HepG2 (cell line): ENCODE results near the gene HK2. TPM values are rescaled to one million over a fixed set of nuclear protein-coding genes. Genes with fewer than 3 reads are reported as not detected.

ENCODE experiments used
- DDIT3 ChIP-seq: sonication (generic); formaldehyde crosslinking; IDR thresholded peaks from 2 replicates; pipeline ENCODE4 v1.4.0; 2020; ENCODE audit warnings: mild to moderate bottlenecking, missing genetic modification reagents
- EHMT2 ChIP-seq: fragments of 200-600 bp; sonication (generic); IDR thresholded peaks from 2 replicates; pipeline ENCODE4 v1.7.0; 2017; ENCODE audit warnings: antibody characterized with exemption, low read depth, low read length, borderline replicate concordance
- ERF ChIP-seq: IDR thresholded peaks from 2 replicates; pipeline ENCODE4 v1.6.1; 2018; ENCODE audit warnings: missing biosample characterization, missing genetic modification reagents
- GABPB1 ChIP-seq: IDR thresholded peaks from 2 replicates; pipeline ENCODE4 v1.6.1; 2016; ENCODE audit warnings: mild to moderate bottlenecking, missing genetic modification reagents, moderate library complexity, missing compliant biosample characterization
- GPN1 ChIP-seq: sonication (generic); formaldehyde crosslinking; IDR thresholded peaks from 2 replicates; pipeline ENCODE4 v1.5.1; 2020; ENCODE audit warnings: missing genetic modification reagents, borderline replicate concordance
- IKZF1 ChIP-seq: fragments of 450-650 bp; IDR thresholded peaks from 2 replicates; pipeline ENCODE4 v1.7.1; 2016
- KDM5B ChIP-seq: sonication (generic); formaldehyde crosslinking; IDR thresholded peaks from 2 replicates; pipeline ENCODE4 v1.4.0; 2020; ENCODE audit warnings: missing genetic modification reagents, mild to moderate bottlenecking, borderline replicate concordance
- MAFF ChIP-seq: IDR thresholded peaks from 2 replicates; pipeline ENCODE4 v1.6.1; 2011; ENCODE audit warnings: low read depth, low read length, improper control_type of control experiment
- MED8 ChIP-seq: sonication (generic); formaldehyde crosslinking; IDR thresholded peaks from 2 replicates; pipeline ENCODE4 v1.8.1; 2023; ENCODE audit warnings: mild to moderate bottlenecking, missing genetic modification reagents; ENCODE audit not compliant: insufficient replicate concordance
- PBX2 ChIP-seq: IDR thresholded peaks from 2 replicates; pipeline ENCODE4 v1.6.1; 2016; ENCODE audit warnings: control low read depth
- POGK ChIP-seq: sonication (generic); formaldehyde crosslinking; conservative IDR thresholded peaks from 2 replicates; pipeline ENCODE4 v1.8.0; 2022; ENCODE audit warnings: mild to moderate bottlenecking, moderate library complexity, missing genetic modification reagents
- SATB2 ChIP-seq: sonication (generic); formaldehyde crosslinking; IDR thresholded peaks from 2 replicates; pipeline ENCODE4 v1.5.0; 2020; ENCODE audit warnings: missing genetic modification reagents
- SNAI1 ChIP-seq: sonication (generic); formaldehyde crosslinking; IDR thresholded peaks from 2 replicates; pipeline ENCODE4 v1.5.0; 2020; ENCODE audit warnings: mild to moderate bottlenecking, missing genetic modification reagents, borderline replicate concordance
- SNAPC2 ChIP-seq: sonication (generic); formaldehyde crosslinking; IDR thresholded peaks from 2 replicates; pipeline ENCODE4 v1.8.1; 2022; ENCODE audit warnings: mild to moderate bottlenecking, missing genetic modification reagents
- TEF ChIP-seq: sonication (generic); formaldehyde crosslinking; IDR thresholded peaks from 2 replicates; pipeline ENCODE4 v1.5.0; 2020; ENCODE audit warnings: missing genetic modification reagents
- THAP11 ChIP-seq: IDR thresholded peaks from 2 replicates; pipeline ENCODE4 v1.6.1; 2016; ENCODE audit warnings: missing biosample characterization, missing genetic modification reagents
- ZNF24 ChIP-seq: fragments of 450-650 bp; IDR thresholded peaks from 2 replicates; pipeline ENCODE4 v1.6.1; 2017; ENCODE audit warnings: antibody characterized with exemption, mild to moderate bottlenecking
- ZNF251 ChIP-seq: sonication (generic); formaldehyde crosslinking; IDR thresholded peaks from 2 replicates; pipeline ENCODE4 v1.9.0; 2021; ENCODE audit warnings: mild to moderate bottlenecking, missing genetic modification reagents
- ZNF430 ChIP-seq: sonication (generic); formaldehyde crosslinking; IDR thresholded peaks from 2 replicates; pipeline ENCODE4 v1.9.0; 2021; ENCODE audit warnings: mild to moderate bottlenecking, missing genetic modification reagents
- ZNF556 ChIP-seq: sonication (generic); formaldehyde crosslinking; IDR thresholded peaks from 2 replicates; pipeline ENCODE4 v1.4.0; 2020; ENCODE audit warnings: mild to moderate bottlenecking, missing genetic modification reagents, borderline replicate concordance
- ZNF737 ChIP-seq: sonication (generic); formaldehyde crosslinking; IDR thresholded peaks from 2 replicates; pipeline ENCODE4 v1.5.0; 2020; ENCODE audit warnings: missing genetic modification reagents, mild to moderate bottlenecking, borderline replicate concordance
- ZNF746 ChIP-seq: sonication (generic); formaldehyde crosslinking; IDR thresholded peaks from 2 replicates; pipeline ENCODE4 v1.8.0; 2022; ENCODE audit warnings: mild to moderate bottlenecking, missing genetic modification reagents
- ZNF773 ChIP-seq: sonication (generic); formaldehyde crosslinking; IDR thresholded peaks from 2 replicates; pipeline ENCODE4 v1.4.0; 2020; ENCODE audit warnings: missing genetic modification reagents, borderline replicate concordance
- ZNF775 ChIP-seq: sonication (generic); formaldehyde crosslinking; IDR thresholded peaks from 2 replicates; pipeline ENCODE4 v1.4.0; 2020; ENCODE audit warnings: missing genetic modification reagents, mild to moderate bottlenecking, moderate library complexity, borderline replicate concordance
- ZNF883 ChIP-seq: sonication (generic); formaldehyde crosslinking; IDR thresholded peaks from 2 replicates; pipeline ENCODE4 v1.5.1; 2020; ENCODE audit warnings: mild to moderate bottlenecking, missing genetic modification reagents; ENCODE audit errors: not compliant biosample characterization
- polyA plus RNA-seq, 8 experiments: library from polyadenylated mRNA; depleted of rRNA in 3 of 8; stranded (reverse) in 7 of 8; unstranded in 1 of 8; fragments of >200 nt; fragmentation: Illumina TruSeq in 4 of 8; extraction: Trizol in 4 of 8; gene quantifications; 2 replicates each; pipeline versions ENCODE4 v1.2.1 to v1.2.3, GENCODE V29; 2011 to 2016; ENCODE audit warnings: low read depth in 4 of 8, missing spikeins in 1 of 8, mixed read lengths in 1 of 8; ENCODE audit not compliant: insufficient read depth in 1 of 8
- total RNA-seq, 5 experiments: library from RNA; depleted of rRNA; stranded (reverse); fragments of >200 nt; fragmentation: Illumina TruSeq; extraction: Trizol; gene quantifications; 2 replicates each; pipeline ENCODE4 v1.2.3, GENCODE V29; 2016; ENCODE audit warnings: low read depth in 1 of 5

The HK2 gene
- total and polyA plus RNA-seq, 2 of the 13 experiments (the other 11 are each of a cell fraction or from before 2014, with no cell fraction given) = 13.2 to 101 TPM

- no peak for TF ChIP-seq PBX2 (CRISPR knock-in tag)
- no peak for TF ChIP-seq SATB2
- no peak for TF ChIP-seq ZNF737 (CRISPR knock-in tag)
- no peak for TF ChIP-seq POGK (CRISPR knock-in tag)
- no peak for TF ChIP-seq TEF (CRISPR knock-in tag)
- no peak for TF ChIP-seq ZNF773
- TF ChIP-seq SNAI1 = no peak
- TF ChIP-seq IKZF1 = no peak
- TF ChIP-seq ZNF24 = no peak
- TF ChIP-seq MAFF = peak; percentile 77
- no peak for TF ChIP-seq KDM5B
- TF ChIP-seq GABPB1 (CRISPR knock-in tag) = no peak
- TF ChIP-seq ZNF251 (CRISPR knock-in tag) = no peak
- no peak for TF ChIP-seq GPN1 (CRISPR knock-in tag)
- no peak for TF ChIP-seq ZNF883 (CRISPR knock-in tag)
- TF ChIP-seq ZNF775 (CRISPR knock-in tag) = no peak
- TF ChIP-seq MED8 (CRISPR knock-in tag) = no peak
- no peak for TF ChIP-seq DDIT3 (CRISPR knock-in tag)
- TF ChIP-seq ZNF430 (CRISPR knock-in tag) = 0 out of 2 replicates have a peak, but pooled peaks have one; percentile 45
- TF ChIP-seq SNAPC2 (CRISPR knock-in tag) = no peak
- no peak for TF ChIP-seq ERF
- TF ChIP-seq ZNF746 = no peak
- TF ChIP-seq THAP11 = no peak
- TF ChIP-seq EHMT2 = no peak
- TF ChIP-seq ZNF556 (CRISPR knock-in tag) = no peak
Observed at GRCh38 chr2:74864728-74865722, 31.1 kb downstream of the HK2 start (continued).
